Bronchial epithelial cell (primary cell): Measurements from ENCODE around the gene RNF175. TPM values are rescaled to one million over a fixed set of nuclear protein-coding genes. Genes with fewer than 3 reads are reported as not detected.

Source experiments
- DNase-seq: peaks from one replicate; pipeline ENCODE4 v3.0.0-alpha.2; 2010; ENCODE audit warnings: low read depth
- FAIRE-seq: peaks from 2 replicates; lab custom pipeline; 2011; peaks lifted over from hg19 to GRCh38; lab: Jason Lieb, UNC
- H3K27me3 ChIP-seq: 2 replicates; pipeline ENCODE4 v1.5.1; 2011; ENCODE audit warnings: low read length; ENCODE audit not compliant: control insufficient read depth, insufficient read depth
- H3K36me3 ChIP-seq: 2 replicates; pipeline ENCODE4 v1.5.1; 2011; ENCODE audit warnings: low read length; ENCODE audit not compliant: control insufficient read depth, insufficient read depth
- H3K4me3 ChIP-seq: 2 replicates; pipeline ENCODE4 v1.5.1; 2011; ENCODE audit warnings: mild to moderate bottlenecking, low read depth, low read length, control low read depth
- total RNA-seq: library from RNA; depleted of rRNA; stranded (reverse); fragments of >200 nt; gene quantifications from 2 replicates; pipeline ENCODE4 v1.2.1, GENCODE V29; 2014
- TF ChIP-seq, protein P1 (sequence below): IDR thresholded peaks from 2 replicates; pipeline ENCODE4 v1.5.1; 2011; ENCODE audit warnings: mild to moderate bottlenecking, moderate library complexity, low read length, control low read depth, inconsistent platforms; ENCODE audit not compliant: insufficient read depth, severe bottlenecking

Gene RNF175
- total RNA-seq, 1 donor from 2014 or later = under 0.01 TPM

DNA sequence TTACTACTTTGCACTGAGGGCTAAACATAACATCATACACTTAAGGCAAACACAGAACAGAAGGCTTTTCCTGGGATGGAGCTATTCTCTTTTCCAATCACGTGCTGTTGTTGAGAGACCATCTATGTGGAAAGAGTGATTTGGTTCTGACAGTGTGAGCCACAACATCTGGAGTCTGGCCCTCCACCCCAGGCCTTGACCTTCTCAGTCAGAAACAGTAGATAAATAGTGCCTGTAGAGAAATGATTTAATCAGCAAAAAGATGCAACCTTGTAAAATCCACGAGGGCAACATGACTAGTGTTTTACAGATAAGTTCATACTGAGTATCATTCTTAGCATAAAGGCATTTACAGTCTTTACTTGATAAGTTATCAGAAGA, 39.9 kb upstream of the RNF175 start:
- TF ChIP-seq, protein P1, sequence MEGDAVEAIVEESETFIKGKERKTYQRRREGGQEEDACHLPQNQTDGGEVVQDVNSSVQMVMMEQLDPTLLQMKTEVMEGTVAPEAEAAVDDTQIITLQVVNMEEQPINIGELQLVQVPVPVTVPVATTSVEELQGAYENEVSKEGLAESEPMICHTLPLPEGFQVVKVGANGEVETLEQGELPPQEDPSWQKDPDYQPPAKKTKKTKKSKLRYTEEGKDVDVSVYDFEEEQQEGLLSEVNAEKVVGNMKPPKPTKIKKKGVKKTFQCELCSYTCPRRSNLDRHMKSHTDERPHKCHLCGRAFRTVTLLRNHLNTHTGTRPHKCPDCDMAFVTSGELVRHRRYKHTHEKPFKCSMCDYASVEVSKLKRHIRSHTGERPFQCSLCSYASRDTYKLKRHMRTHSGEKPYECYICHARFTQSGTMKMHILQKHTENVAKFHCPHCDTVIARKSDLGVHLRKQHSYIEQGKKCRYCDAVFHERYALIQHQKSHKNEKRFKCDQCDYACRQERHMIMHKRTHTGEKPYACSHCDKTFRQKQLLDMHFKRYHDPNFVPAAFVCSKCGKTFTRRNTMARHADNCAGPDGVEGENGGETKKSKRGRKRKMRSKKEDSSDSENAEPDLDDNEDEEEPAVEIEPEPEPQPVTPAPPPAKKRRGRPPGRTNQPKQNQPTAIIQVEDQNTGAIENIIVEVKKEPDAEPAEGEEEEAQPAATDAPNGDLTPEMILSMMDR = no peak
- Histone ChIP-seq H3K27me3 (no peaks in the 10 kb centered on the region), H3K4me3 (no peak overlapping the region), H3K36me3 (no peaks in the 10 kb centered on the region)
- FAIRE-seq (no peak), DNase-seq (no peak)

DNA sequence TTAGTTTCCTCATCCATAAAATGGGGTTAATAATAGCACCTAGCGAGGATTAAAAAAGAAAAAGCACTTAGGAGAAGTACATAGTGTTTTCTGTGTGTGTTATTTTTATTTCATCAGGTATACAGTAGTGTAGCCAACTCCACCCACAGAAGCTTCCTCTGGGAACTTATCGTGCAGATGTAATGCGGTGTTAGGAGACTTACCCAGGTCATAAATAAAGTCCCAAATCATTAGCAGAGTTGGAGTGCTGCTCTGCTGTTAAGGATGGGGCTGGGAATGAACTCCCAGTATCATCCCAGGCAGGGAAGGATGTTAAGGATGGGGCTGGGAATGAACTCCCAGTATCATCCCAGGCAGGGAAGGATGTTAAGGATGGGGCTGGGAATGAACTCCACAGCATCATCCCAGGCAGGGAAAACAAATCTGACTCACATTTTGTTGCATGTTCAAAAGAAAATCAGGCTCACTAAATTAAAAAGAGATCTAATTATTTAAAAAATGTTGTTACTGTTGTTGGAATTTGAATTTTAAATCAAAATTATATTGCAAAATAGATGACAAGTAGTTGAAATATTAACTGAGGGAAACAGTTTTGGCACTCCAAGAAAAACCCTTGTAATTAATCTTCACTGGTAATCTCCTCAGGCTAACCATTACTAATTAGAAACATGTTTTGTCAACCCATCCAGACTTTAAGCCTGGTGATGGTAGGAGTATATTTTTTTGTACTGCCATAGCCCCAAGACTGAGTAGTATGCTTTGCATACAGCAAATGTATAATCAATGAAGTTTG, 39.3 kb upstream of the RNF175 start:
- no peaks in the 10 kb centered on the region for H3K27me3 ChIP-seq
- H3K36me3 ChIP-seq = no peaks in the 10 kb centered on the region
- H3K4me3 ChIP-seq = no peak overlapping the region
- TF ChIP-seq, protein P1 = no peak
- FAIRE-seq (peak; percentile 28), DNase-seq (no peak)

DNA sequence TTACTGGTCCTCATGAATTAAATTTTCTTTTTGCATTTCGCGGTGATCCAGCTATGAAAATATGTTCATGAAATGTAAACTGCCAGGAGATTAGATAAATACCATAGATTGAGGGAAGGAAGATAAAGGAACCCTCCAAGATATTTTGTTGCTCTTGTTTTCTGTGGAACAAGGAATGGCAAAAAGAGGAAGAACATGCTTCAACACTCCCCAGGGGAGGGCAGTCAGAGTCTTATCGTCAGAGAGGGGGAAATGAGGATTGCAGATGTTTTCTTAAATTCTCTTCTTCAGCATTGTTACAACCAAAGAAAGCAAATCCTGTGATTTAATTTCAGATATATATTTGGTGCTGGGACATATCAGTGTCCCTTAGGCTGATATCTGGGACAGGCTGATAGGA, 38.6 kb upstream of the RNF175 start:
- no peak for DNase-seq
- Histone ChIP-seq H3K36me3 (no peaks in the 10 kb centered on the region), H3K4me3 (no peak overlapping the region), H3K27me3 (no peaks in the 10 kb centered on the region)
- TF ChIP-seq, protein P1 = no peak
- no peak for FAIRE-seq

DNA sequence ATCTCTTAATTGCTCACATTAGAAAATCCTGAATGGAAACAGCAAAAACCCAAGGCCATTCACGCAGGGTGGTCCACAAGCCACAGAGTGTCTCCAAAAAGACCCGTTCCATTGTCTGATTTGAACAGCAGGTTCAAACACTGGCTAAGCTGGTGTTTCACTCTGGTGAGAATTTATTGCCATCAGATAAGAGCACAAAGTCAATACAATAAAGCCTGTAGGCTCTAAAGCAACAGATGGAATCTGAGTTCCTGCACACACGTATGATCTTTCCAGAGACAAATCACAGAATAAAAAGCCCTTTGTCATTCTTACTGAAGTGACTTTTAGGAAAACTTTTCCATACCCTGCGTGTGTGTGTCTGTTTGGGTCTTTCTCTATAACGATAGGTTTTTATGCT, 34.2 kb upstream of the RNF175 start:
- Histone ChIP-seq H3K36me3 (no peaks in the 10 kb centered on the region), H3K4me3 (no peak overlapping the region), H3K27me3 (peaks cover 30% of the 10 kb centered on the region)
- no peak for FAIRE-seq
- TF ChIP-seq, protein P1 = no peak
- no peak for DNase-seq

DNA sequence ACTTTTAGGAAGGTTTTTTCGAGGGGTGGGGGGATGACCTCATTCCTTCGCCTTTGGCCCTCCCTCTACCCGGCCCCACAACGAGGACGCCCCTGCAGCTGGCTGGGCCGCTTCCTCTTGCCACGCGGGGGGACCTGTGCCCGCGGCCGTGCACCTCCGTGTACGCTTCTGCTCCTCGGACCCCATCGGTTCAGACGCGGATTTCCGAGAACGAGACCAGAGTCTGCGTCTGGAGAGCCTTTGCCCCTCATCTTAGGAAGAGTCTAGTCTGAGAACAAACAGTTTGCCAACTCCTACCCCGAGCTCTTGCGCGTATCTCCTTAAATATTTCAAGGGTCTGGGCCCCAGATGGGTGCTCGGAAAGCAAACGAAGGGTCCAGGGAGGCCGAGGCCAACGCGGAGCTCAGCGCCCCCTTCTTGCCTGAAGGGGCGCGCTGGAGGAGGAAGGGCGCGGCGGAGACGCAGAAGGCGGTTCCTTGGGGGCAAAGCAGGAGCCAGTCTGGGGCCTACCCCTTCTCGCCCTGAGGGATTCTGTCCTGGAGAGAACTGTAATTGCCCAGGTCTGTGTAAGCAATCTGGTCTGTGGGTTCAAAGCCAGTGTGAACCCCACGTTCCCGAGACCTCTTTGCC, 32.9 kb upstream of the RNF175 start:
- TF ChIP-seq, protein P1 = no peak
- Histone ChIP-seq H3K4me3 (peak overlapping the region; percentile 12), H3K27me3 (peaks cover 41% of the 10 kb centered on the region), H3K36me3 (no peaks in the 10 kb centered on the region)
- FAIRE-seq (no peak), DNase-seq (no peak)
